Measurements from ENCODE around the gene CHST8. TPM values are rescaled to one million over a fixed set of nuclear protein-coding genes. Genes with fewer than 3 reads are reported as not detected.

Gene CHST8
- total RNA-seq, 1 donor from 2014 or later, result not detected

GRCh38 chr19:33819506-33819879 is 197.7 kb downstream of the CHST8 start:
- no peak overlapping the region for H3K4me3 ChIP-seq (ENCODE audit: low read depth, low read length)
- DNase-seq (ENCODE audit: low read depth), result no peak

GRCh38 chr19:33819880-33820781 is 198.4 kb downstream of the CHST8 start:
- no peak for TF ChIP-seq CTCF (conservative IDR thresholded peaks at IDR 0.05; ENCODE audit: low read depth, low read length)
- DNase-seq (ENCODE audit: low read depth), result no peak
- H3K4me3 ChIP-seq (ENCODE audit: low read depth, low read length), result no peak overlapping the region

More at GRCh38 chr19:33819506-33819879, 197.7 kb downstream of the CHST8 start:
- TF ChIP-seq CTCF (conservative IDR thresholded peaks at IDR 0.05; ENCODE audit: low read depth, low read length), result no peak

- H3K4me3 ChIP-seq (ENCODE audit: low read depth, low read length), result no peak overlapping the region
- no peak for DNase-seq (ENCODE audit: low read depth)
- TF ChIP-seq CTCF (conservative IDR thresholded peaks at IDR 0.05; ENCODE audit: low read depth, low read length), result no peak
Observed at GRCh38 chr19:33821871-33822270, 200.1 kb downstream of the CHST8 start.

Other genes starting within 250 kb of the CHST8 start
- 19.3 and 23.1 TPM in 2 replicates for gene CEBPG, start 248.2 kb upstream of the CHST8 start, total RNA-seq
- 42.0 and 56.7 TPM in 2 replicates for gene PEPD, start 100.2 kb upstream of the CHST8 start, total RNA-seq
- gene KCTD15, start 174.9 kb downstream of the CHST8 start, total RNA-seq, result 22.4 and 41.3 TPM in 2 replicates

All from epithelial cell of proximal tubule (primary cell).